Lower lobe of right lung (tissue), 2 donors: Measurements from ENCODE around the gene KCNMB4. TPM values are rescaled to one million over a fixed set of nuclear protein-coding genes. Genes with fewer than 3 reads are reported as not detected.

Experiments used
- ATAC-seq, 2 donors: fragments of 200-7000 bp; cut with Tn5 transposase; one replicate each; pipeline ENCODE4 v1.9.1; 2020 to 2022; ENCODE audit warnings: mild to moderate bottlenecking in 2 of 2, moderate library complexity in 2 of 2
- DNase-seq: peaks from one replicate; pipeline ENCODE4 v3.0.0-alpha.2; 2020
- H3K27ac ChIP-seq: fragments of 200-600 bp; one replicate; pipeline ENCODE4 v1.8.0; 2022
- H3K27me3 ChIP-seq: fragments of 200-600 bp; one replicate; pipeline ENCODE4 v1.8.0; 2022; ENCODE audit warnings: low read depth
- H3K36me3 ChIP-seq: fragments of 200-600 bp; one replicate; pipeline ENCODE4 v1.8.0; 2022; ENCODE audit warnings: mild to moderate bottlenecking
- H3K4me1 ChIP-seq: fragments of 200-600 bp; one replicate; pipeline ENCODE4 v1.8.0; 2022
- H3K4me3 ChIP-seq: fragments of 200-600 bp; one replicate; pipeline ENCODE4 v1.8.0; 2022; ENCODE audit warnings: mild to moderate bottlenecking
- H3K9me3 ChIP-seq: fragments of 200-600 bp; one replicate; pipeline ENCODE4 v1.8.0; 2022
- CTCF ChIP-seq: fragments of 200-600 bp; IDR thresholded peaks from one replicate; pipeline ENCODE4 v1.8.0; 2022; ENCODE audit warnings: antibody characterized with exemption, mild to moderate bottlenecking
- intact Hi-C: fragments of 100-400 bp; cut with DNase I; formaldehyde crosslinking; loops from one replicate; pipeline ENCODE4 v1.11.0; 2022
- total RNA-seq: library from RNA; stranded (reverse); fragmentation: NEBNext Ultra II Directional; extraction: Animal tissue kit (Norgen Biotek cat#: 25700); gene quantifications from one replicate; pipeline ENCODE4 v1.2.1, GENCODE V29; 2021
- donor health status: DM: no; HTN: yes; CAD: no; lungs with severe emphysema.

The KCNMB4 gene
- total RNA-seq, 1 donor from 2014 or later = 4.5 TPM

DNA sequence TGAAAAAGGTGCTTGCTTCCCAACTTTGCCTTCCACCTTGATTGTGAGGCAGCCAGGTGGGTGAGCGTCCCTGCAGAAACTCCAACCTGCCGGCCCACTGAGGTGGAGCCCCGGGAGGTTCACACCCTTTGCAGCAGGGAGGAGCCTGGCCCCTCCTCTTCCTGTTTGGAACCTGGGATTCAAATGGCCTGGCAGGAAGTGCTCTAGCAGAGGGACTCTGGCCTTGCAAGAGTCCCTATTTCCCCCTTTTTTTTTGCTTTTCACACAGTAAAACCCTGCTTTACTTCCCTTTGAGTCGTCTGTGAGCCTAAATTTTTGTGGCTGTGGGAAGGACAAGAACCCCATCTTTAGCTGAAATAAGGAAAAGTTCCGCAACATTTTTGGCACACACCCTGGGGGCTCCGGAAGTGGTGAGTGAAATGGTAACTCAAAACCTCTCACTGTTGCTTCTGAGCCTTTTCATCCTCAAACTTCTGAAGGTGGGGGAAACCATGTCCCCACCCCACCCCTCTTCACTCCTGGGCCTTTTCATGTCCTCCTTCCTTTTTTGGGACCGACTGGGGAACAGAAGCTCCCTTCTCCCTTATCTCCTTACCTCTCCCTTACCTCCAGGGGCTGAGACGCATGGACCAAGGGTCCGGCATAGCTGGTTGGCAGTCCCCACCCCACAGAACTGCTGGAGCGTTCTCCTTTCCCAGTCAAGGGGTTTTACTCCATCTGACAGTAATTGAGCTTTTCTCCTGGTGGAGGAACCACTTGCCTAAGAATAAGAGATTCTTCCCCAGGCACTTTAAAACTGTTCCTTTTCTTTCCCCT, 102.0 kb downstream of the KCNMB4 start:
- H3K4me3 ChIP-seq = peak overlapping the region; percentile 30
- ATAC-seq = no peak

DNA sequence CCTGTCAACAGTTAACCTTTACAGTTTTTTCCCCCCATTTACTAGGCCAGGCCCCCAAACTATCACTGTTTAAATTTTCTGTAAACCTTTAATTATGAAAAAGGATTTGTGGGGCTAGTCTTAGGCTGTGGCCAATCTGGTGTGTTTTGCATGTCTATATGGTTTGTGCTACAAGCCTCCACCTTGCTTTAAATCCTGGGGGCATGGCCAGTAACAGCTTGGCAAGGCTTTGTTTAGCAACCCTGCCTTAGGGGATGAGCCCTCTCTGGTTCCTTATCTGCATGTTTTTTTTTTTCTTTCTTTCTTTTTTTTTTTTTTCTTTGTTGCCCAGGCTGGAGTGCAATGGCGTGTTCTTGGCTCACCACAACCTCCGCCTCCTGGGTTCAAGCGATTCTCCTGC, 102.7 kb downstream of the KCNMB4 start:
- peak overlapping the region; percentile 30 for H3K4me3 ChIP-seq
- no peak for TF ChIP-seq CTCF
- ATAC-seq (no peak), DNase-seq (no peak)
- no peaks in the 10 kb centered on the region for H3K27me3 ChIP-seq
- H3K36me3 ChIP-seq = no peaks in the 10 kb centered on the region
- H3K9me3 ChIP-seq = peaks cover 7% of the 10 kb centered on the region
- intact Hi-C loops = no loop called here
- no peak overlapping the region for H3K27ac ChIP-seq
- no peaks in the 10 kb centered on the region for H3K4me1 ChIP-seq

More for the DNA sequence above, 102.0 kb downstream of the KCNMB4 start:
- Histone ChIP-seq H3K36me3 (no peaks in the 10 kb centered on the region), H3K4me1 (no peaks in the 10 kb centered on the region), H3K27ac (peak overlapping the region; percentile 14), H3K27me3 (no peaks in the 10 kb centered on the region), H3K9me3 (peaks cover 7% of the 10 kb centered on the region)
- intact Hi-C loops = no loop called here
- TF ChIP-seq CTCF = no peak
- peak; percentile 53 for DNase-seq

DNA sequence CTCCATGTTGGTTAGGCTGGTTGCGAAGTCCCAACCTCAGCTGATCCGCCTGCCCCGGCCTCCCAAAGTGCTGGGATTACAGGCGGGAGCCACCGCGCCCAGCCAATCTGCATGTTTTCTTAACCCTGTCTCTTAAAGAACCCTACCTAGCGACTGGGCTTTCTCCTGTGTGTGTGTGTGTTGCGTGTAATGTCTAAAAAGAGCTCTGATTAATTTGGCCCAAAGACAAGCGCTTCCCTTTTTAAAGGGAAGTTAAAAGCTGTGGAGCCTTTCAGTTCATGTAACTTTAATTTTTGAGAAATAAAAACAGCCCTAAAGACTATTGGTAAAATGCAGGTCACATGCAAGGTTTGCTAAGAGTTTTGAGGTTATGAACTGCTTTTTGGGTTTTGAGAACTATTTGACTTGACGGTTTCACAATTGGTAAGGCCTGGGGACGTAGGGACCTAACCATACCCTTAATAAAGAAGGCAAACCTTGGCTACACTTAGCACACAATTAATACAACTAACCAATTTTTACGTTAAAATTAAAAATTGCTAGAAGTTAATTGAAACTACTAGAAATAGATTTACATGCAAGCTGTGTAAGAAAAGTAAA, 103.2 kb downstream of the KCNMB4 start:
- no peak for ATAC-seq
- no peak for DNase-seq
- peaks cover 2% of the 10 kb centered on the region for H3K9me3 ChIP-seq
- H3K4me3 ChIP-seq = peak overlapping the region; percentile 30
- H3K36me3 ChIP-seq = no peaks in the 10 kb centered on the region
- intact Hi-C loops = no loop called here
- no peaks in the 10 kb centered on the region for H3K27me3 ChIP-seq
- H3K27ac ChIP-seq = no peak overlapping the region
- H3K4me1 ChIP-seq = no peaks in the 10 kb centered on the region
- no peak for TF ChIP-seq CTCF

DNA sequence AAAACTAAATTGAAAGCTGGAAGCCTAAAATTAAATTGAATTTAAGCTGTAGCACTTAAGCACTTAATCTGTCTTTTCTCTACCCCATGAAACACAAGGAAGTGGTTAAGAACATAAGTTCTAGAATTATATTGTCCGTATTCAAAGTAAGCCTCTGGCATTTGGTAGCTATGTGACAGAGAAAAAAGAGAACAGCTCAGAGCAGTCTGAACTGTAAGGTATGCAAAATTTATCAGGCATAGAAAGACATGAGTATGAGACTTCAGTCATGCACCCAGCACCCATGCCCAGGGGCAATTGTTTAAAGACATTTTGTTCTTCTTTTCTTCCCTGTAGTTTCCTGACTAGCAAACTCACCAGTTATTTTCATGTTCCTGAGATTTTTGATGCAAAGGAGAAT, 116.7 kb downstream of the KCNMB4 start:
- Histone ChIP-seq H3K9me3 (no peaks in the 10 kb centered on the region), H3K4me3 (no peak overlapping the region), H3K27ac (no peak overlapping the region), H3K36me3 (no peaks in the 10 kb centered on the region), H3K4me1 (peaks cover 7% of the 10 kb centered on the region), H3K27me3 (no peaks in the 10 kb centered on the region)
- no peak for TF ChIP-seq CTCF
- ATAC-seq (no peak), DNase-seq (no peak)
- intact Hi-C loops = no loop called here

Other genes starting within 250 kb of the KCNMB4 start
- gene CNOT2, start 122.9 kb upstream of the KCNMB4 start, total RNA-seq = 66.2 TPM